HTR-8/SVneo (cell line): Measurements from ENCODE around the gene PLS1.
"Not testable (repeated sequence)": the region's sequence is repeated elsewhere in the genome, so short reads cannot be mapped to it uniquely, and the experiment has no call there.

Experiments
- DNase-seq: peaks from one replicate; pipeline ENCODE4 v3.0.0; 2011; ENCODE audit warnings: low spot score, mixed read lengths; ENCODE audit not compliant: insufficient read length
- FAIRE-seq: peaks from 2 replicates; lab custom pipeline; 2011; peaks lifted over from hg19 to GRCh38; lab: Jason Lieb, UNC

PLS1 gene

GRCh38 chr3:142595141-142595540 lies 1.1 kb upstream of the PLS1 start:
- FAIRE-seq (no peak), DNase-seq (no peak)

DNA sequence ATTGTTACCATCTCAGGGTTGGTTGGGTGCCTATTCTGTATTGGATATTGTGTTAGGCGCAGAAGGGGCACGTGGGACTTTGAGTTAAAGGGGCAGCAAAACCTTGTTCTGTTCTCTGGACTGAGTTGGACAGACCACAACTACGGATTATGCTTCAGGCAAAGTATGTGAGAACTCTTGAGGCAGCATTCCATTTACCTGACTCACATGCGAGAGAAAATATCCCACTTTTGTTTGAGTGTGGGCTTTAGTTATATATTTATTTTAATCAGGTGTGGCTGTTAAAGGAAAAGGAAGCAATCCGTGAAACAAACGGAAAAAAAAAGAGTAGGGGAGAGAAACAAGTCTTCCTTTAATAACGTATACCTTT lies 627 bp upstream of the PLS1 start:
- DNase-seq (peak; percentile 62), FAIRE-seq (no peak)

GRCh38 chr3:142596726-142597088 lies 514 bp downstream of the PLS1 start:
- FAIRE-seq = no peak
- no peak for DNase-seq

DNA sequence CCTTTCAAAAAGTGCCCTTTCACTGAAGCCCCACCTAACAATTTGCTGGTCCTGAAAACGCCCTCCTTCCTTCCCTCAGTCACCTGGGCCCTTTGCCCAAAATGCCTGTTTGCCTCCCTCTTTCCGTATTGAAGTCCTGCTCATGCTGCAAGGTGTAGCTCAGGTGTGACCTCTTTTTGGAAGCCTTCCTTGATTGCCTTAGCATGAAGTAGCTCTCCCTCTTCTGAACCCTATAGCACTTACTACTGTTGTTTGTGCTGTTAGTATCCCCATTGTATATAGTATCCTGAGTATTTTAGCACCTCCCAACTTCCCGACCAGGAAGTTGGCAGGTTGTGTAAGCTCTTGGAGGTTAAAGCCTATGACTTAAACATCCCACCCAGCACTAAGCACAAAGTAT lies 1.7 kb downstream of the PLS1 start:
- no peak for DNase-seq
- FAIRE-seq = no peak

DNA sequence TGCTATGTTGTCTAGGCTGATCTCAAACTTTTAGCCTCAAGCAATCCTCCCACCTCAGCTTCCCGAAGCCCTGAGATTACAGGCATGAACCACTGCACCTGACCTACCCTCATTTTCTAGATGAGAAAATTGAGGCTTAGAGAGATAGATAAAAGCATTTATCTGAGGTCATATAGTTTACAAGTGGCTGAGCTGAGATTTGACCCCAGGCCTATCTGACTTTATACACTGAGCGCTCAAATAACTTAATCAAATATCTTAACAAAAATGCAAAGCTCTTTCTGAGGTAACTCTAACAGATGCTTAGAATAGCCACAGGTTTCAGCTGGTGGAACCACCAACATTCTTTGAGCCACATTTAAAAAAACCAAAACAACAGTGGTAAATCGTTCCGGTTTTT lies 5.5 kb downstream of the PLS1 start:
- FAIRE-seq (no peak), DNase-seq (no peak)

- DNase-seq = no peak
- no peak for FAIRE-seq
Observed at GRCh38 chr3:142602619-142603385, 6.6 kb downstream of the PLS1 start.

DNA sequence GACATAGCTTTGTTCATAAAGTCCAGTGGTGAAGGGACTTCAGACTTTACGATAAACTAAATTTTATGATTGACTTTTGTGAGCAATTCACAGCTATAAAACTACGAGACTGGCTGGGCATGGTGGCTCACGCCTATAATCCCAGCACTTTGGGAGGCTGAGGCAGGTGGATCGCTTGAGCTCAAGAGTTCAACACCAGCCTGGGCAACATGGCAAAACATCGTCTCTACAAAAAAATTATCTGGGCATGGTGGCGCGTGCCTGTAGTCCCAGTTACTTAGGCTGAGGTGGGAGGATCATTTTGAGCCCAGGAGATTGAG lies 7.2 kb downstream of the PLS1 start:
- DNase-seq, FAIRE-seq: not testable (repeated sequence)

GRCh38 chr3:142604940-142605339 lies 8.7 kb downstream of the PLS1 start:
- FAIRE-seq (no peak), DNase-seq (no peak)

DNA sequence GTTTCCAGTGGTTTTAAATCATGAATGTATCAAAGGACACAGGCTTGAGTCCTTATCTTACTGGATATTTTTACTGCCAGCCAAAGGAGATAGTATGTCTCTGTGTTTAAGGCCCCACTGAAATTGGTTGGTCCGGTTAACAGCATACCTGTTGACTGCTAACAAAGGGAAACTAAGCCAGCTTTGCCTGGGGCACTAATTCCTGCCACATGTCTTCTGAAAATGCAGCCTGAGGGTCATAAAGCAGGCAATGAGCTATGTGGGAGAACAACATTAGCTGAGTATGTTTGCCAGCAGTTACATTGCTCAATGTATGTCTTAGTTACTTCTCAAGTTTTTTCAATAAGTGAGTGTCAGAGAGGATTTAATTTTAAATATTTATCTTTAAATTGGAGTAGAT lies 12.4 kb downstream of the PLS1 start:
- no peak for DNase-seq
- peak; percentile 33 for FAIRE-seq

GRCh38 chr3:142609136-142609535 lies 12.9 kb downstream of the PLS1 start:
- no peak for DNase-seq
- FAIRE-seq = no peak

- FAIRE-seq = no peak
- DNase-seq = no peak
Observed at GRCh38 chr3:142611206-142611605, 15.0 kb downstream of the PLS1 start.

- FAIRE-seq = no peak
- DNase-seq = no peak
Observed at GRCh38 chr3:142613491-142613890, 17.3 kb downstream of the PLS1 start.

DNA sequence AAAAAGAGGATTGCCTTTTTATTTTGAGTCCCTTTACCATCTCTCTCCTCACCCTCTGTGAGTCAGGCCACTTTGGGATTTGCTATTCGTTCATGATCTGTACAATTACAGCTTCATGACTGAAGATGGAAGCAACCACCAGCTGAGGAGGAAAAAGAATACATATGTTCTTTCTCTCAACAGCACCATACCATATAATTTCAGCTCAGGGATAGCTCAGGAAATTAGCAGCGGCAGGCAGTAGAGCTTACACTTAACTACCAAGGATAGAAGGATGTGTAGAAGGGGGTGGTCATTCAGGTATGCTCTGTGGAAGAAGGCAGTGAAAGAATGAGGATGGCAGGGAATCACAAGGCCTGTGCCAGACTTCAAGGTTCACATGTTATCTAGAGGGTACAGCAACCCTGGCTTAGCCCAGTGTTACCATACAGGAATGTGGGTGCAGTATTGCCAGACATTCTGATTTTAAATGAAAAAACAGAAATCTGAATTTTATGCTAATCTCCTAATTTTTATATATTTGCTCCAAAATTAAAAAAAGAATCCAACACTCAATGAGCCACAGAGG lies 17.9 kb downstream of the PLS1 start:
- DNase-seq (no peak), FAIRE-seq (no peak)

- FAIRE-seq = no peak
Observed at GRCh38 chr3:142615171-142615570, 19.0 kb downstream of the PLS1 start.

GRCh38 chr3:142618917-142619461 lies 22.8 kb downstream of the PLS1 start:
- no peak for DNase-seq
- no peak for FAIRE-seq

More at GRCh38 chr3:142615171-142615570, 19.0 kb downstream of the PLS1 start:
- DNase-seq = no peak

GRCh38 chr3:142622405-142622804 lies 26.2 kb downstream of the PLS1 start:
- FAIRE-seq (no peak), DNase-seq (no peak)

- FAIRE-seq (no peak), DNase-seq (no peak)
Observed at GRCh38 chr3:142623194-142623593, 27.0 kb downstream of the PLS1 start.

DNA sequence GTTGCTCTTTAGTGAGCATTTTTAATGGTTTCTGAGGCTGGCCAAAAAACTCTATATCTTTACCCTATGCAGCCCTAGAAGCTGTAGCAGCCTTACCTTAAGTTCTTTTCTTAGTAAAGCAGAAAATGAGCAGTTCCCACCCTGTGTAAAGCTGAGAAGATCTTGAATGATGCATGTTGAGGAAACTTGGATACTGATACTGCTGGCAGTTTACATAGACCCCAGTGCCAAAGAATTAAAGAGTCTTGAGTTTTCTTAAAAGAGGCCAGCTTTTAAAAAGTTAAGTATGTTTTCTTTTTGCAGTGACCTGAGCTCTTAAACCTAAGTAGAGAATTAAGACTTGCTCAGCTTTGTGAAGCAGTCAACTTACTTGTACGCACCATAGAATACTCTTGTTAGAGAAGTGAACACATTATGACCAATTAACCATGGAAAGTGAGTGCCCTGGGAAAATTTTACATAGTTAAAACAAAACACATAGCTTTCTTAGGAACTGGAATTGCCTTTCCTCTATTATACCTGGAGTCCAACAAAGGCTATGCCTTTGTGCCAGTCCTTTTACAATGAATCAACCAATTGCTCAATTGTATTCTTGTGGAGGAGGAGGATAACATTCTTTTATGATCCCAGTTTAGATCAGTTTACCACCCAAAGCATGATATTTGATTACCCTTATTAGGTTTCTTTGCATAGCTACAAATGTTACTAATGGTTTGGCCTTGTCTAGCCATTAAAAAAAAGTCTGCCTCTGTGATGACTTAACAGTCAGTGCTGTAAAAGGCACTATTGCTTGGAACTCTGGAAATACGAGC lies 28.4 kb downstream of the PLS1 start:
- FAIRE-seq (no peak), DNase-seq (no peak)

GRCh38 chr3:142625153-142625440 lies 28.9 kb downstream of the PLS1 start:
- FAIRE-seq (no peak), DNase-seq (no peak)

- FAIRE-seq (no peak), DNase-seq (no peak)
Observed at GRCh38 chr3:142626971-142627370, 30.8 kb downstream of the PLS1 start.

DNA sequence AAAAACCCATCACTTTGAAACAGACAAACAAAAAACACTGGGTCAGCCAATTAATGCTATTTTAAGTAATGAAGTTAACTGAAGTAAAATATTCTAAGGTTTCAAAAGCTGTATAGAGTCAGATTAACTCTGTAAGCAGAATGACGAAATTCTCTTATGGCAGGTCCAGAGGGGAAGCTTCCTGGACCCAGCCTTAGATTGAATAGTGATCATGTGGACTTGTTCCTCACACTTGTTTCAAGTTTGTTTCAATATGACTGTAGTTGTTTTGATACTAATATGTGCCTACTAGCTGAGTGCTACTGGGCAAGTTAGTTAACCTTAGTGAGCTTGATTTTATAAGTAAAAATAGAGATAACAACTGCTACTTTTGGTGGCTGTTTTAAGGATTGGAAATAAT lies 32.6 kb downstream of the PLS1 start:
- DNase-seq = no peak
- no peak for FAIRE-seq
